WTC11 (cell line): ENCODE data around the gene SH3YL1. TPM values are rescaled to one million over a fixed set of nuclear protein-coding genes. Genes with fewer than 3 reads are reported as not detected.
A peak's percentile ranks its signal among the peaks of the same experiment; 100 is the strongest.

Experiments used
- ATAC-seq: fragments of 200-7000 bp; cut with Tn5 transposase; 2 replicates; pipeline ENCODE4 v1.10.0; 2021; ENCODE audit warnings: mild to moderate bottlenecking, moderate library complexity
- CTCF ChIA-PET: fragments of 300-600 bp; sonication (Branson Sonifier 250); formaldehyde crosslinking; loops from one replicate; lab custom pipeline; 2021; ENCODE audit warnings: antibody characterized with exemption; lab: Charles Lee
- POLR2A ChIA-PET: fragments of 350-600 bp; sonication (Branson Sonifier 250); formaldehyde crosslinking; loops from one replicate; lab custom pipeline; 2021; ENCODE audit warnings: antibody characterized with exemption; lab: Charles Lee
- DNase-seq: peaks from one replicate; pipeline ENCODE4 v3.0.0; 2021; ENCODE audit warnings: low spot score
- H3K27ac Mint-ChIP-seq: 2 replicates; pipeline ENCODE4 v1.8.0; 2021; ENCODE audit warnings: mixed read lengths
- H3K27me3 Mint-ChIP-seq: 2 replicates; pipeline ENCODE4 v1.8.0; 2021; ENCODE audit warnings: low read depth, mild to moderate bottlenecking, moderate library complexity, mixed read lengths
- H3K36me3 Mint-ChIP-seq: 2 replicates; pipeline ENCODE4 v1.8.0; 2021; ENCODE audit warnings: mixed read lengths
- H3K4me1 Mint-ChIP-seq: 2 replicates; pipeline ENCODE4 v1.8.0; 2022; ENCODE audit warnings: mixed read lengths
- H3K4me3 Mint-ChIP-seq: 2 replicates; pipeline ENCODE4 v1.8.0; 2021; ENCODE audit warnings: mild to moderate bottlenecking, moderate library complexity, mixed read lengths
- H3K9me3 Mint-ChIP-seq: 2 replicates; pipeline ENCODE4 v1.8.0; 2021; ENCODE audit warnings: mixed read lengths
- ATF6 ChIP-seq: sonication (generic); formaldehyde crosslinking; IDR thresholded peaks from 2 replicates; pipeline ENCODE4 v1.8.1; 2023; ENCODE audit warnings: mild to moderate bottlenecking, missing genetic modification reagents
- CTCF ChIP-seq: fragments of 200-600 bp; IDR thresholded peaks from 2 replicates; pipeline ENCODE4 v1.8.0; 2022; ENCODE audit warnings: antibody characterized with exemption
- E2F4 ChIP-seq: sonication (generic); formaldehyde crosslinking; IDR thresholded peaks from 2 replicates; pipeline ENCODE4 v1.8.1; 2022; ENCODE audit warnings: low read depth, mild to moderate bottlenecking, moderate library complexity, missing genetic modification reagents, borderline replicate concordance
- ELF4 ChIP-seq: sonication (generic); formaldehyde crosslinking; IDR thresholded peaks from 2 replicates; pipeline ENCODE4 v1.8.1; 2022; ENCODE audit warnings: low read depth, mild to moderate bottlenecking, moderate library complexity, missing genetic modification reagents
- EMX1 ChIP-seq: fragments of 250-450 bp; sonication (Bioruptor Pico); IDR thresholded peaks from 2 replicates; pipeline ENCODE4 v1.8.0; 2021; ENCODE audit warnings: mild to moderate bottlenecking
- ERG ChIP-seq: fragments of 250-450 bp; sonication (Bioruptor Pico); IDR thresholded peaks from 2 replicates; pipeline ENCODE4 v1.8.0; 2021; ENCODE audit warnings: mild to moderate bottlenecking
- HMGA2 ChIP-seq: fragments of 250-450 bp; sonication (Bioruptor Pico); IDR thresholded peaks from 2 replicates; pipeline ENCODE4 v1.4.0; 2021; ENCODE audit warnings: mild to moderate bottlenecking, moderate library complexity
- IRF2 ChIP-seq: sonication (generic); formaldehyde crosslinking; IDR thresholded peaks from 2 replicates; pipeline ENCODE4 v1.8.0; 2022; ENCODE audit warnings: low read depth, missing genetic modification reagents, borderline replicate concordance
- KAT7 ChIP-seq: sonication (generic); formaldehyde crosslinking; IDR thresholded peaks from 2 replicates; pipeline ENCODE4 v1.8.1; 2023; ENCODE audit warnings: missing genetic modification reagents, mild to moderate bottlenecking, borderline replicate concordance
- NR2C2 ChIP-seq: sonication (generic); formaldehyde crosslinking; IDR thresholded peaks from 2 replicates; pipeline ENCODE4 v1.8.0; 2022; ENCODE audit warnings: mild to moderate bottlenecking, missing genetic modification reagents
- SOX15 ChIP-seq: fragments of 250-450 bp; sonication (Bioruptor Pico); IDR thresholded peaks from 2 replicates; pipeline ENCODE4 v1.9.0; 2021; ENCODE audit warnings: mild to moderate bottlenecking
- ZMAT4 ChIP-seq: fragments of 250-450 bp; sonication (Bioruptor Pico); IDR thresholded peaks from 2 replicates; pipeline ENCODE4 v1.9.0; 2021; ENCODE audit warnings: mild to moderate bottlenecking
- ZNF121 ChIP-seq: sonication (generic); formaldehyde crosslinking; IDR thresholded peaks from 2 replicates; pipeline ENCODE4 v1.8.0; 2023; ENCODE audit warnings: missing genetic modification reagents
- ZNF219 ChIP-seq: sonication (generic); formaldehyde crosslinking; IDR thresholded peaks from 2 replicates; pipeline ENCODE4 v1.8.0; 2023; ENCODE audit warnings: missing genetic modification reagents, mild to moderate bottlenecking, borderline replicate concordance
- ZNF263 ChIP-seq: sonication (generic); formaldehyde crosslinking; IDR thresholded peaks from 2 replicates; pipeline ENCODE4 v1.8.1; 2022; ENCODE audit warnings: low read depth, mild to moderate bottlenecking, moderate library complexity, missing genetic modification reagents
- ZNF423 ChIP-seq: fragments of 250-450 bp; sonication (Bioruptor Pico); IDR thresholded peaks from 2 replicates; pipeline ENCODE4 v2.1.2; 2022; ENCODE audit warnings: mild to moderate bottlenecking, moderate library complexity
- ZNF425 ChIP-seq: fragments of 250-450 bp; sonication (Bioruptor Pico); conservative IDR thresholded peaks from 2 replicates; pipeline ENCODE4 v1.9.0; 2021; ENCODE audit warnings: mild to moderate bottlenecking
- ZNF512 ChIP-seq: sonication (generic); formaldehyde crosslinking; IDR thresholded peaks from 2 replicates; pipeline ENCODE4 v1.8.1; 2022; ENCODE audit warnings: missing genetic modification reagents, borderline replicate concordance
- ZNF671 ChIP-seq: fragments of 250-450 bp; sonication (Bioruptor Pico); IDR thresholded peaks from 2 replicates; pipeline ENCODE4 v1.8.0; 2021; ENCODE audit warnings: mild to moderate bottlenecking
- total RNA-seq: library from RNA; stranded (reverse); gene quantifications from 3 replicates; pipeline ENCODE4 v1.2.3, GENCODE V29; 2021

Gene SH3YL1
- total RNA-seq, 1 experiment from 2014 or later, result 26.4 TPM

- no peak for TF ChIP-seq ZNF512 (CRISPR knock-in tag)
These were observed 6.4 kb downstream of the SH3YL1 start (continued) for GRCh38 chr2:257429-257828.

GRCh38 chr2:256094-256493 is 7.7 kb downstream of the SH3YL1 start:
- Mint-ChIP-seq H3K36me3 (peaks cover 45% of the 10 kb centered on the region), H3K4me1 (peaks cover 7% of the 10 kb centered on the region), H3K27me3 (peaks cover 7% of the 10 kb centered on the region), H3K9me3 (peaks cover 31% of the 10 kb centered on the region), H3K4me3 (no peak overlapping the region), H3K27ac (no peak overlapping the region)
- DNase-seq (no peak), ATAC-seq (no peak)
- TF ChIP-seq ERG (CRISPR knock-in tag), result no peak
- no peak for TF ChIP-seq ZNF263 (CRISPR knock-in tag)
- no peak for TF ChIP-seq NR2C2 (CRISPR knock-in tag)
- POLR2A ChIA-PET, result no interaction called here
- CTCF ChIA-PET, result no interaction called here

- H3K4me1 Mint-ChIP-seq, result peaks cover 7% of the 10 kb centered on the region
- CTCF ChIA-PET, result interaction anchor here (1.2 kb wide), 1 partner anchor 9 kb away, joined by 3 read pairs; no protein-coding TSS in a partner anchor
- DNase-seq, result no peak
- H3K27me3 Mint-ChIP-seq, result peaks cover 4% of the 10 kb centered on the region
- peaks cover 36% of the 10 kb centered on the region for H3K36me3 Mint-ChIP-seq
- no peak for ATAC-seq
- H3K4me3 Mint-ChIP-seq, result no peak overlapping the region
- peaks cover 31% of the 10 kb centered on the region for H3K9me3 Mint-ChIP-seq
- H3K27ac Mint-ChIP-seq, result no peak overlapping the region
- POLR2A ChIA-PET, result no interaction called here
- TF ChIP-seq ZNF121 (CRISPR knock-in tag), result peak; percentile 54; the same call in 1 of the 2 replicates
- TF ChIP-seq ZNF219 (CRISPR knock-in tag), result no peak
- TF ChIP-seq, all 79 proteins: peak for 1
These were observed 8.6 kb downstream of the SH3YL1 start for GRCh38 chr2:255195-255594.

GRCh38 chr2:254241-254640 is 9.6 kb downstream of the SH3YL1 start:
- POLR2A ChIA-PET, result no interaction called here
- CTCF ChIA-PET, result interaction anchor here (1.2 kb wide), 1 partner anchor 8 kb away, joined by 3 read pairs; no protein-coding TSS in a partner anchor
- no peak for TF ChIP-seq IRF2 (CRISPR knock-in tag)
- TF ChIP-seq ATF6 (CRISPR knock-in tag), result no peak
- TF ChIP-seq ZNF423, result no peak
- TF ChIP-seq CTCF, result no peak
- no peak for TF ChIP-seq ELF4 (CRISPR knock-in tag)
- TF ChIP-seq HMGA2 (CRISPR knock-in tag), result no peak
- TF ChIP-seq E2F4 (CRISPR knock-in tag), result no peak
- no peak for TF ChIP-seq ZNF425 (CRISPR knock-in tag)
- TF ChIP-seq ZNF671, result no peak
- TF ChIP-seq EMX1 (CRISPR knock-in tag), result no peak
- TF ChIP-seq SOX15 (CRISPR knock-in tag), result no peak
- no peak for TF ChIP-seq KAT7 (CRISPR knock-in tag)
- TF ChIP-seq ZMAT4 (CRISPR knock-in tag), result no peak

More at GRCh38 chr2:254241-254640, 9.6 kb downstream of the SH3YL1 start:
- Mint-ChIP-seq H3K9me3 (peaks cover 27% of the 10 kb centered on the region), H3K4me1 (peaks cover 7% of the 10 kb centered on the region), H3K27me3 (peaks cover 3% of the 10 kb centered on the region), H3K27ac (0 out of 2 replicates have a peak overlapping the region, but pooled peaks have one; percentile 34), H3K4me3 (no peak overlapping the region), H3K36me3 (peaks cover 34% of the 10 kb centered on the region)
- ATAC-seq (no peak), DNase-seq (no peak)
